ENCODE data around the gene IL13.

The IL13 gene

DNA sequence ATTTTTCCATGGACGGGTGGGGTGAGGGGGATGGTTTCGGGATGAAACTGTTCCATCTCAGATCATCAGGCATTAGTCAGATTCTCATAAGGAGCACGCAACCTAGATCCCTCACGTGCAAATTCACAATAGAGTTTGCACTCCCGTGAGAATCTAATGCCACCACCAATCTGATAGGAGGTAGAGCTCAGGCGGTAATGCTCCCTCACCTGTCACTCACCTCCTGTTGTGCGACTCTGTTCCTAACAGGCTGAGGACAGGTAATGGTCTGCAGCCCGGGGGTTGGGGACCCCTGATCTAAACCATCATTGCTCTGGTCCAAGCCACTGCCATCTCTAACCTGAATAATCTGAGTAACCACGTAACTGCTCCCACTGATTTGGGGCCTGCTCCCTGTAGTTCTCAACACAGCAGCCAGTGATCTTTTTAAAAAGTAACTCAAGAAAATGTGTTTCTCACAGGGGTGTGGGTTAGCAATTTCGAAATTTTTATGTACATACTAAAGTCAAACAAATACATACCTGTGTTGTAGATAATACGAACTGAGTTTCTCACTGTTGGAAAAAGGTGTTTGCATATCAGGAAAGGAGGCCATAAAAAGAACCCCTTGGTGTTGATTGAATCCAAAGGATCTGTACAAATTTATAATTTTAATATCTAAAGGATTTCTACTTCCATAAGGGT is 11.2 kb upstream of the IL13 start:
- no CpG with 5 or more reads among the region's 11 CpGs for WGBS, 2 donors (ENCODE audit: extremely low coverage in 2 of 2, insufficient read length in 2 of 2, insufficient replicate concordance in 1 of 2)

DNA sequence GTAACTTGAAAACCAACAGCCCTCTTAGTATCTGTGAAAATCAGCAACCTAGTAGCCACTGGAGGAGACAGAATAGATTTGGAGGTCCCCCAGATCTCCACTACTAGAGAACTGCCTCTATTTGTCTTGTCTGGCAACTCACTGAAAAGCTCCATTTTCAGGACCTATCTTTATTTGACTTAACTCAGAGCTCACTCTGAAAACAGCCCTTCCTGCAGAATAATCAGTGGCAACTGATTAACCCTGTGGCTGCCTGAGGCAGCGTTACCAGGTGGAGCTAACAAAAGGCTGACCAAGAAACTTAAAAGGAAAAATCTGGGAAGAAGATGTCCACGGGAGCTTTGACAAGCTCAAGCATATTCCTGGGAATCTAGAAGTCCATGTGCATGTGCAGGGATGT is 10.5 kb upstream of the IL13 start:
- H3K79me1 ChIP-seq (ENCODE audit: low read depth, low read length): no peaks in the 10 kb centered on the region
- no peak overlapping the region for H3K23ac ChIP-seq (ENCODE audit: low read depth, low read length, poor library complexity)
- no peak for DNase-seq (ENCODE audit: low spot score)
- peaks cover 3 to 5% of the 10 kb centered on the region in 2 donors for H3K36me3 ChIP-seq (replicated peaks in 1 of 2; ENCODE audit: control insufficient read depth in 2 of 2, insufficient read depth in 2 of 2, low read length in 2 of 2)
- H3K4me2 ChIP-seq (ENCODE audit: insufficient read depth, low read length, poor library complexity, severe bottlenecking): no peak overlapping the region
- H3K4me1 ChIP-seq (ENCODE audit: control insufficient read depth in 2 of 2, insufficient read depth in 1 of 2, low read depth in 1 of 2, low read length in 2 of 2): no peaks in the 10 kb centered on the region
- H2AK5ac ChIP-seq (ENCODE audit: low read depth, low read length): no peak overlapping the region
- no peak overlapping the region for H2BK120ac ChIP-seq (ENCODE audit: low read depth, low read length)
- no peak overlapping the region for H3K27ac ChIP-seq (replicated peaks; ENCODE audit: low read length)
- no peak overlapping the region for H3K18ac ChIP-seq (ENCODE audit: low read length)
- no peak overlapping the region for H4K8ac ChIP-seq (ENCODE audit: low read depth, low read length)
- H2BK5ac ChIP-seq (ENCODE audit: low read length): no peak overlapping the region
- no peak overlapping the region for H2BK15ac ChIP-seq (ENCODE audit: low read length)
- H4K91ac ChIP-seq (ENCODE audit: low read depth, low read length, poor library complexity): no peak overlapping the region
- H2BK12ac ChIP-seq (ENCODE audit: low read length): no peak overlapping the region
- WGBS, 2 donors (ENCODE audit: extremely low coverage in 2 of 2, insufficient read length in 2 of 2, insufficient replicate concordance in 1 of 2): no CpG with 5 or more reads among the region's 2 CpGs
- no peaks in the 10 kb centered on the region for H3K27me3 ChIP-seq (ENCODE audit: control insufficient read depth in 3 of 3, insufficient read depth in 3 of 3, low read depth in 1 of 3, low read length in 3 of 3)
- H2AFZ ChIP-seq (ENCODE audit: low read length): no peak overlapping the region
- peaks cover 2 to 6% of the 10 kb centered on the region in 2 donors for H3K9me3 ChIP-seq (replicated peaks in 1 of 2; ENCODE audit: control insufficient read depth in 2 of 2, insufficient read depth in 1 of 2, low read depth in 1 of 2, low read length in 2 of 2)
- no peak overlapping the region for H3K4me3 ChIP-seq (ENCODE audit: low read length in 2 of 2)
- no peak overlapping the region for H3K4ac ChIP-seq (ENCODE audit: low read length)
- no peak overlapping the region for H3K9ac ChIP-seq (ENCODE audit: low read depth, low read length, poor library complexity)
- no peak overlapping the region for H3K14ac ChIP-seq (ENCODE audit: low read length)

More for the DNA sequence above, 11.2 kb upstream of the IL13 start:
- Histone ChIP-seq H3K4me1 (ENCODE audit: control insufficient read depth in 2 of 2, insufficient read depth in 1 of 2, low read depth in 1 of 2, low read length in 2 of 2) (no peaks in the 10 kb centered on the region), H3K4me2 (ENCODE audit: insufficient read depth, low read length, poor library complexity, severe bottlenecking) (no peak overlapping the region), H3K4me3 (ENCODE audit: low read length in 2 of 2) (no peak overlapping the region), H4K8ac (ENCODE audit: low read depth, low read length) (no peak overlapping the region), H2BK12ac (ENCODE audit: low read length) (no peak overlapping the region), H2BK120ac (ENCODE audit: low read depth, low read length) (no peak overlapping the region), H2BK15ac (ENCODE audit: low read length) (no peak overlapping the region), H3K14ac (ENCODE audit: low read length) (no peak overlapping the region), H3K79me1 (ENCODE audit: low read depth, low read length) (no peaks in the 10 kb centered on the region), H3K27ac (replicated peaks; ENCODE audit: low read length) (no peak overlapping the region), H3K9me3 (replicated peaks in 1 of 2; ENCODE audit: control insufficient read depth in 2 of 2, insufficient read depth in 1 of 2, low read depth in 1 of 2, low read length in 2 of 2) (peaks cover 2 to 6% of the 10 kb centered on the region in 2 donors), H3K36me3 (replicated peaks in 1 of 2; ENCODE audit: control insufficient read depth in 2 of 2, insufficient read depth in 2 of 2, low read length in 2 of 2) (peaks cover 6 to 7% of the 10 kb centered on the region in 2 donors), H3K18ac (ENCODE audit: low read length) (no peak overlapping the region), H3K4ac (ENCODE audit: low read length) (no peak overlapping the region), H4K91ac (ENCODE audit: low read depth, low read length, poor library complexity) (no peak overlapping the region), H2AFZ (ENCODE audit: low read length) (no peak overlapping the region), H2BK5ac (ENCODE audit: low read length) (no peak overlapping the region), H2AK5ac (ENCODE audit: low read depth, low read length) (no peak overlapping the region), H3K9ac (ENCODE audit: low read depth, low read length, poor library complexity) (no peak overlapping the region), H3K23ac (ENCODE audit: low read depth, low read length, poor library complexity) (no peak overlapping the region), H3K27me3 (ENCODE audit: control insufficient read depth in 3 of 3, insufficient read depth in 3 of 3, low read depth in 1 of 3, low read length in 3 of 3) (no peaks in the 10 kb centered on the region)
- DNase-seq (ENCODE audit: low spot score): no peak

DNA sequence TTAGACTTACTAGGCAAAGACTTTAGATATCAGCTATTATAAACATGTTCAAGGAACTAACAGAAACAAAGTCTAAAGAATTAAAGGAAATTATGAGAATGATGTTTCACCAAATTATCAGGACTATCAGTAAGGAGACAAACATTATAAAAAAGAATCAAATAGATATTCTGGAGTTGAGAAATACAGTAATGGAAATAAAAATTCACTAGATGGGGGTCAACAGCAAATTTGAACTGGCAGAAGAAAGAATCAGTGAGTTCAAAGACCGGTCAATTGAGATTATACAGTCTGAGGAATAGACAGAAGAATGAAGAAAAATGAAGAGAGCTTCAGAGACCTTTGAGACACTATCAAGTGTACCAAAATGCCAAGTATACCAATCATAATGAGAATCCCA is 9.6 kb upstream of the IL13 start:
- Histone ChIP-seq H3K27me3 (ENCODE audit: control insufficient read depth in 3 of 3, insufficient read depth in 3 of 3, low read depth in 1 of 3, low read length in 3 of 3) (peaks cover 0 to 5% (median 0%) of the 10 kb centered on the region in 3 experiments), H2BK5ac (ENCODE audit: low read length) (no peak overlapping the region), H2AFZ (ENCODE audit: low read length) (no peak overlapping the region), H3K4ac (ENCODE audit: low read length) (no peak overlapping the region), H4K91ac (ENCODE audit: low read depth, low read length, poor library complexity) (no peak overlapping the region), H2BK12ac (ENCODE audit: low read length) (no peak overlapping the region), H3K27ac (replicated peaks; ENCODE audit: low read length) (no peak overlapping the region), H3K4me2 (ENCODE audit: insufficient read depth, low read length, poor library complexity, severe bottlenecking) (no peak overlapping the region), H4K8ac (ENCODE audit: low read depth, low read length) (no peak overlapping the region), H2BK120ac (ENCODE audit: low read depth, low read length) (no peak overlapping the region), H3K4me1 (ENCODE audit: control insufficient read depth in 2 of 2, insufficient read depth in 1 of 2, low read depth in 1 of 2, low read length in 2 of 2) (no peaks in the 10 kb centered on the region), H3K14ac (ENCODE audit: low read length) (no peak overlapping the region), H3K79me1 (ENCODE audit: low read depth, low read length) (no peaks in the 10 kb centered on the region), H3K9me3 (replicated peaks in 1 of 2; ENCODE audit: control insufficient read depth in 2 of 2, insufficient read depth in 1 of 2, low read depth in 1 of 2, low read length in 2 of 2) (peaks cover 2 to 6% of the 10 kb centered on the region in 2 donors), H3K4me3 (ENCODE audit: low read length in 2 of 2) (no peak overlapping the region), H3K23ac (ENCODE audit: low read depth, low read length, poor library complexity) (no peak overlapping the region), H3K9ac (ENCODE audit: low read depth, low read length, poor library complexity) (no peak overlapping the region), H3K36me3 (replicated peaks in 1 of 2; ENCODE audit: control insufficient read depth in 2 of 2, insufficient read depth in 2 of 2, low read length in 2 of 2) (no peaks in the 10 kb centered on the region), H3K18ac (ENCODE audit: low read length) (no peak overlapping the region), H2AK5ac (ENCODE audit: low read depth, low read length) (no peak overlapping the region), H2BK15ac (ENCODE audit: low read length) (no peak overlapping the region)
- DNase-seq (ENCODE audit: low spot score): no peak
- no CpG with 5 or more reads among the region's 1 CpG for WGBS, 2 donors (ENCODE audit: extremely low coverage in 2 of 2, insufficient read length in 2 of 2, insufficient replicate concordance in 1 of 2)

DNA sequence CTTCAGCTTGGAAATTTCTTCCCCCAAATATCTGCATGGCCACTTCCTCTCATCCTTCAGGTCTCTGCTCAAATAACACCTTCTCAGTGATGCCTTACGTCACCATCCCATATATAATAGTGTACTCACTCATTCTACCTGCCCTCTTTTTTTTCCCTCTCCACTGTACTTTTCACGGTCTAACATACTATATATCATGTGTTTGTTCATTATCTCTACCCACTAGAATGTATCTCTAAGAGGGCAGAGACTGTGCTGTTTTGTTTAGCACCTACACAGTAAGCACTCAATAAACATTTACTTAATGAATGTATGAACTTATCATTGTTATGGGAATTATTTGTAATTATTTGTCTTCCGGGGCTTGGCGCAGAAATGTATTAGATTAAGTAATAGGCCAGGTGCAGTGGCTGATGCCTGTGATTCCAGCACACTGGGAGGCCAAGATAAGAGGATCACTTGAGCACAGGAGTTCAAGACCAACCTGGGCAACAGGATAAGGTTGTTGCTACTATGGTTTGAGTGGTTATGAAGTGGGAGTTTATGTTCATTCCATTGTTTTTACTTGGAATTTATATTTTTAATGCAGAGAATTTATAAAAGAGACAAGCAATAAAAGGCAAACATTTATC is 6.0 kb upstream of the IL13 start:
- no peak overlapping the region for H3K4me3 ChIP-seq (ENCODE audit: low read length in 2 of 2)
- H2BK120ac ChIP-seq (ENCODE audit: low read depth, low read length): no peak overlapping the region
- peak overlapping the region; percentile 17 for H4K8ac ChIP-seq (ENCODE audit: low read depth, low read length)
- H2AFZ ChIP-seq (ENCODE audit: low read length): no peak overlapping the region
- WGBS, 2 donors (ENCODE audit: extremely low coverage in 2 of 2, insufficient read length in 2 of 2, insufficient replicate concordance in 1 of 2): no CpG with 5 or more reads among the region's 4 CpGs
- no peak overlapping the region for H2BK5ac ChIP-seq (ENCODE audit: low read length)
- H3K27me3 ChIP-seq (ENCODE audit: control insufficient read depth in 3 of 3, insufficient read depth in 3 of 3, low read depth in 1 of 3, low read length in 3 of 3): peaks cover 8 to 40% (median 19%) of the 10 kb centered on the region in 3 experiments
- DNase-seq (ENCODE audit: low spot score): no peak
- H3K14ac ChIP-seq (ENCODE audit: low read length): no peak overlapping the region
- H3K9ac ChIP-seq (ENCODE audit: low read depth, low read length, poor library complexity): no peak overlapping the region
- no peak overlapping the region for H4K91ac ChIP-seq (ENCODE audit: low read depth, low read length, poor library complexity)
- peaks cover 6% of the 10 kb centered on the region in 2 donors for H3K9me3 ChIP-seq (replicated peaks in 1 of 2; ENCODE audit: control insufficient read depth in 2 of 2, insufficient read depth in 1 of 2, low read depth in 1 of 2, low read length in 2 of 2)
- no peaks in the 10 kb centered on the region for H3K79me1 ChIP-seq (ENCODE audit: low read depth, low read length)
- H3K23ac ChIP-seq (ENCODE audit: low read depth, low read length, poor library complexity): no peak overlapping the region
- H3K36me3 ChIP-seq (replicated peaks in 1 of 2; ENCODE audit: control insufficient read depth in 2 of 2, insufficient read depth in 2 of 2, low read length in 2 of 2): no peaks in the 10 kb centered on the region
- H2AK5ac ChIP-seq (ENCODE audit: low read depth, low read length): no peak overlapping the region
- no peak overlapping the region for H2BK12ac ChIP-seq (ENCODE audit: low read length)
- no peak overlapping the region for H3K27ac ChIP-seq (replicated peaks; ENCODE audit: low read length)
- H3K4ac ChIP-seq (ENCODE audit: low read length): no peak overlapping the region
- no peak overlapping the region for H2BK15ac ChIP-seq (ENCODE audit: low read length)
- H3K18ac ChIP-seq (ENCODE audit: low read length): no peak overlapping the region
- peaks cover 0 to 9% of the 10 kb centered on the region in 2 donors for H3K4me1 ChIP-seq (ENCODE audit: control insufficient read depth in 2 of 2, insufficient read depth in 1 of 2, low read depth in 1 of 2, low read length in 2 of 2)
- H3K4me2 ChIP-seq (ENCODE audit: insufficient read depth, low read length, poor library complexity, severe bottlenecking): no peak overlapping the region
